Measurements from ENCODE around the gene KIR2DL3. TPM values are rescaled to one million over a fixed set of nuclear protein-coding genes. Genes with fewer than 3 reads are reported as not detected.
"Not testable (repeated sequence)": the region's sequence is repeated elsewhere in the genome, so short reads cannot be mapped to it uniquely, and the experiment has no call there.

KIR2DL3 gene
- total RNA-seq, 1 donor from 2014 or later = not detected

DNA sequence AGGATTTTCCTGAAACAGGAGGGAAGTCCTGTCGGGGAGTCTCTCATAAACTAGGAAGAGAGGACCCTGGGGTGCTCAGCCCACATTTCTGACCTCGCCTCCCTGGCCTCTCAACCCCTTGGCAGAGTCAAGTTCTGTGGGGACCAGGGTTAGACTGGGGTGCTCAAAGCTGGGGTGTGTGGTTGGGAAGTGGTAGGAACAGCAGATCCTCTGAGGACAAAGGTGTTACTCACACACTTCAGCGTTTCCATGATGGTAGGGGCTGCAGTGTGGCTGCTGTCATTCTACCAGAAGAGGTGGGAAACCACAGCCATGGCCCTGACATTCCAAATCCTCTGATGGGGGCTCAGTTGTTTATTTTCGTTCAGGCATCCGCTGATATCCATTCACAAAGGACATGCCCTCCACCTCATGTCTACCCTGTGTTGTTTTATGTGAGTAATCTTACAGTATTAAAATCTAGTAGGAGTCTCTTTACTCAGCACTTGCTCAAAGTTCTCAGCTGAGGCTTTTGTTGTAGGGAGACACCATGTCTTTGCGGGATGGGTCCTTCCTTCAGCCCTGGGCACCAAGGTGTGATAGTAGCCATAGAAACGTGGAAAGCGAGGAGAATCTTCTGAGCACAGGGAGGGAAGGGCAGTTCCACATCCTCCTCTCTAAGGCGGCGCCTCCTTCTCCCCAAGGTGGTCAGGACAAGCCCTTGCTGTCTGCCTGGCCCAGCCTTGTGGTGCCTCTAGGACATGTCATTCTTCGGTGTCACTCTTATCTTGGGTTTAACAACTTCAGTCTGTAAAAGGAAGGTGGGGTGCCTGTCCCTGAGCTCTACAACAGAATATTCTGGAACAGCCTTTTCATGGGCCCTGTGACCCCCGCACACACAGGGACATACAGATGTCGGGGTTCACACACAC lies 1.5 kb downstream of the KIR2DL3 start:
- Histone ChIP-seq H3K36me3 (no peaks in the 10 kb centered on the region), H3K4me1 (no peaks in the 10 kb centered on the region), H3K4me3 (no peak overlapping the region), H3K27me3 (no peaks in the 10 kb centered on the region), H3K9me3 (no peaks in the 10 kb centered on the region), H3K27ac (no peak overlapping the region)
- intact Hi-C loops (cut with DNase I) = no loop called here
- DNase-seq (ENCODE audit: extremely low spot score in 2 of 2) = peak in 1 of 2 donors; percentile 25
- no peak for TF ChIP-seq POLR2AphosphoS5 (IDR thresholded peaks at IDR 0.05; ENCODE audit: insufficient read depth in 1 of 2, low read depth in 1 of 2)
- TF ChIP-seq, protein P1, sequence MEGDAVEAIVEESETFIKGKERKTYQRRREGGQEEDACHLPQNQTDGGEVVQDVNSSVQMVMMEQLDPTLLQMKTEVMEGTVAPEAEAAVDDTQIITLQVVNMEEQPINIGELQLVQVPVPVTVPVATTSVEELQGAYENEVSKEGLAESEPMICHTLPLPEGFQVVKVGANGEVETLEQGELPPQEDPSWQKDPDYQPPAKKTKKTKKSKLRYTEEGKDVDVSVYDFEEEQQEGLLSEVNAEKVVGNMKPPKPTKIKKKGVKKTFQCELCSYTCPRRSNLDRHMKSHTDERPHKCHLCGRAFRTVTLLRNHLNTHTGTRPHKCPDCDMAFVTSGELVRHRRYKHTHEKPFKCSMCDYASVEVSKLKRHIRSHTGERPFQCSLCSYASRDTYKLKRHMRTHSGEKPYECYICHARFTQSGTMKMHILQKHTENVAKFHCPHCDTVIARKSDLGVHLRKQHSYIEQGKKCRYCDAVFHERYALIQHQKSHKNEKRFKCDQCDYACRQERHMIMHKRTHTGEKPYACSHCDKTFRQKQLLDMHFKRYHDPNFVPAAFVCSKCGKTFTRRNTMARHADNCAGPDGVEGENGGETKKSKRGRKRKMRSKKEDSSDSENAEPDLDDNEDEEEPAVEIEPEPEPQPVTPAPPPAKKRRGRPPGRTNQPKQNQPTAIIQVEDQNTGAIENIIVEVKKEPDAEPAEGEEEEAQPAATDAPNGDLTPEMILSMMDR (IDR thresholded peaks at IDR 0.05) = no peak
- no peak for TF ChIP-seq POLR2A (IDR thresholded peaks at IDR 0.05)

DNA sequence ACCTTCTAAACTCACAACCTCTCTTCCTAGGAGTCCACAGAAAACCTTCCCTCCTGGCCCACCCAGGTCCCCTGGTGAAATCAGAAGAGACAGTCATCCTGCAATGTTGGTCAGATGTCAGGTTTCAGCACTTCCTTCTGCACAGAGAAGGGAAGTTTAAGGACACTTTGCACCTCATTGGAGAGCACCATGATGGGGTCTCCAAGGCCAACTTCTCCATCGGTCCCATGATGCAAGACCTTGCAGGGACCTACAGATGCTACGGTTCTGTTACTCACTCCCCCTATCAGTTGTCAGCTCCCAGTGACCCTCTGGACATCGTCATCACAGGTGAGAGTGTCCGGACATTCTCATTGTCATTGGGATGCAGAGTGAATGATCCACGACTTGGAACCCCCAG lies 3.6 kb downstream of the KIR2DL3 start:
- intact Hi-C loops (cut with DNase I) = not testable (repeated sequence)

DNA sequence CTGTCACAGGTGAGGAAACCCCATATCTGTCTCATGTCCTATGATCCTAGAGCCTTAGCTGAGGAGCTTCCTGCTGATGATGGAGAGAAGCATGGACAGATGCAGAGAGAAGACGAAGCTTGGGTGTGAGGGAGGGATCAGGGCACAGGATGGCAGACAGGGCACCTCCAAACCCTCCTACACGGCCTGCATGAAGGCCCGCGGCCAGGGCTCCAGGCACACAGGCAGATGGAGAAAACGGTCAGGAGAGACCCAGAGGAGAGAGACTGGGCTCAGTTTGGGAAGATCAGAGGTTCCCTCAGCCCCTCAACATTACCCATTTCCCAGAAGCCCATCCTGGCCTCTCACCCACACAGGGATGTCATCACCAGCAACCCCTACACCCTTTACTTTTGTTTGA lies 5.8 kb downstream of the KIR2DL3 start:
- peak in 1 of 2 donors; percentile 14 for DNase-seq (ENCODE audit: extremely low spot score in 2 of 2)
- H3K27ac ChIP-seq; intact Hi-C loops (cut with DNase I); H3K4me1 ChIP-seq; H3K36me3 ChIP-seq; H3K9me3 ChIP-seq; H3K27me3 ChIP-seq; H3K4me3 ChIP-seq: not testable (repeated sequence)

More for the DNA sequence above, 3.6 kb downstream of the KIR2DL3 start:
- H3K4me1 ChIP-seq, H3K27me3 ChIP-seq, H3K27ac ChIP-seq, H3K9me3 ChIP-seq, H3K36me3 ChIP-seq, H3K4me3 ChIP-seq: not testable (repeated sequence)
- DNase-seq (ENCODE audit: extremely low spot score in 2 of 2) = peak; percentile 2 to 19

DNA sequence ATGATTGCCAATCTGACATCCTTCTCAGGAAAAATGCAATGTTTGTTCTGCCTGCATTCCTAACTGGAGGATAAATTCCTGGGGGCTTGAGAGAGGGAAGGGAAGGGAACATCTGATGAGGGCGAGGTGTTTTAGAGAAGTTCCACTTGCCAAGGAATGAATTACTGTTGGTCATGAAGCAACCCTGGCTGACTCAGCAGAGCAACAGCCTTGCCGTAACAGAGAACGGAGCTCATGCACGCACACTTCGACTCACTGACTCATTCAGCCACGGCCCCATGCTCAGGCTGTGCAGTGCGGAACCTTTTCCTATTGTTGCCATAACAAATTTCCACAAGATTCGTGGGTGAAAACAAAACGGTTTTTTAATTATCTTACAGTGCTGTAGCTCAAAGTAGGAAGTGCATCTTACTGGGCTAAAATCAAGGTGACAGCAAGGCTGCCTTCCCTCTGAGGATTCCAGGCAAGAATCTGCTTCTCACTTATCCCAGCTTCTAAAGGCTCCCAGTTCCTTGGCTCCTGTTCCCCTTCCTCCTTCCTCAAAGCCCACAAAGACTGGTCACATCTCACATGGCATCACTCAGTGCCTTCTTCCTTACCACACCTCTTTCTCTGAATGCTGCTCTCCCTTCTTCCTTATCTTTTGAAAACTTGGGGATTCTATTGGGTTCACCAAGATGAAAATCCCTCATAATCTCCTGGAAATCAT lies 9.5 kb downstream of the KIR2DL3 start:
- intact Hi-C loops (cut with DNase I); H3K27me3 ChIP-seq; H3K4me3 ChIP-seq: not testable (repeated sequence)

DNA sequence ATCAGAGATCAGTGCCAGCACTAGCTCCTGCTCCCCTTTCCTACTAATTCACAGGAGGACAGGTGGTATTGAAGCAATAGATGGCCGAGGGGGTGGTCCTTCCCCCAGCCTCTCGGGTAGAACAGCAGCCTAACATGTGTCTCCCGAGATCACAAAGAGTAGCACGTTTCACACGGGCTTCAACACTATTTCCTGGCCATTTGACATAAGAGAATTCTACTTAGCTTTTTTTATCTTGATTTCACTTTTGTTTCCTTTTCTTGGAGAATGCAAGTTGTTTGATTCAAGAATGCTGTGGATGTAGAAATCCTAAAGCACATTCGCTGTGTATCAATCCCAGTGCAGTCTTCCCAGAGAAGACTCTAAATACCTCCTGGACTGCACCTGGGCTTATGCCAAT lies 12.0 kb downstream of the KIR2DL3 start:
- H3K27ac ChIP-seq; H3K27me3 ChIP-seq; intact Hi-C loops (cut with DNase I); H3K4me3 ChIP-seq; DNase-seq (ENCODE audit: extremely low spot score in 2 of 2); H3K36me3 ChIP-seq; H3K9me3 ChIP-seq; H3K4me1 ChIP-seq: not testable (repeated sequence)

More for the DNA sequence above, 9.5 kb downstream of the KIR2DL3 start:
- not testable (repeated sequence) for H3K9me3 ChIP-seq; H3K36me3 ChIP-seq; H3K27ac ChIP-seq; DNase-seq (ENCODE audit: extremely low spot score in 2 of 2); H3K4me1 ChIP-seq

DNA sequence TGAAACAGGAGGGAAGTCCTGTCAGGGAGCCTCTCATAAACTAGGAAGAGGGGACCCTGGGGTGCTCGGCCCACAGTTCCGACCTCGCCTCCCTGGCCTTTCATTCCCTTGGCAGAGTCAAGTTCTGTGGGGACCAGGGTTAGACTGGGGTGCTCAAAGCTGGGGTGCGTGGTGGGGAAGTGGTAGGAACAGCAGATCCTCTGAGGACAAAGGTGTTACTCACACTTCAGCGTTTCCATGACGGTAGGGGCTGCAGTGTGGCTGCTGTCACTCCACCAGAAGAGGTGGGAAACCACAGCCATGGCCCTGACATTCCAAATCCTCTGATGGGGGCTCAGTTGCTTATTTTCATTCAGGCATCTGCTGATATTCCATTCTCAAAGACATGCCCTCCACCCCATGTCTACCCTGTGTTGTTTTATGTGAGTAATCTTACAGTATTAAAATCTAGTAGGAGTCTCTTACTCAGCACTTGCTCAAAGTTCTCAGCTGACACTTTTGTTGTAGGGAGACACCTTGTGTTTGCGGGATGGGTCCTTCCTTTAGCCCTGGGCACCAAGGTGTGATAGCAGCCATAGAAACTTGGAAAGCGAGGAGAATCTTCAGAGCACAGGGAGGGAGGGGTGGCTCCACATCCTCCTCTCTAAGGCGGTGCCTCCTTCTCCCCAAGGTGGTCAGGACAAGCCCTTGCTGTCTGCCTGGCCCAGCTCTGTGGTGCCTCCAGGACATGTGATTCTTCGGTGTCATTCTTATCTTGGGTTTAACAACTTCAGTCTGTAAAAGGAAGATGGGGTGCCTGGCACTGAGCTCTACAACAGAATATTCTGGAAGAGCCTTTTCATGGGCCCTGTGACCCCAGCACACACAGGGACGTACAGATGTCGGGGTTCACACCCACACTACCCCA lies 18.1 kb downstream of the KIR2DL3 start:
- intact Hi-C loops (cut with DNase I); H3K9me3 ChIP-seq; DNase-seq (ENCODE audit: extremely low spot score in 2 of 2); H3K4me1 ChIP-seq; H3K27ac ChIP-seq; H3K36me3 ChIP-seq; H3K4me3 ChIP-seq; H3K27me3 ChIP-seq: not testable (repeated sequence)

DNA sequence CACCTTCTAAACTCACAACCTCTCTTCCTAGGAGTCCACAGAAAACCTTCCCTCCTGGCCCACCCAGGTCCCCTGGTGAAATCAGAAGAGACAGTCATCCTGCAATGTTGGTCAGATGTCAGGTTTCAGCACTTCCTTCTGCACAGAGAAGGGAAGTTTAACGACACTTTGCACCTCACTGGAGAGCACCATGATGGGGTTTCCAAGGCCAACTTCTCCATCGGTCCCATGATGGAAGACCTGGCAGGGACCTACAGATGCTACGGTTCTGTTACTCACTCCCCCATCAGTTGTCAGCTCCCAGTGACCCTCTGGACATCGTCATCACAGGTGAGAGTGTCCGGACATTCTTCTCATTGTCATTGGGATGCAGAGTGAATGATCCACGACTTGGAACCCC lies 20.3 kb downstream of the KIR2DL3 start:
- H3K9me3 ChIP-seq; H3K36me3 ChIP-seq; H3K4me1 ChIP-seq; DNase-seq (ENCODE audit: extremely low spot score in 2 of 2); H3K27ac ChIP-seq; H3K27me3 ChIP-seq; H3K4me3 ChIP-seq; intact Hi-C loops (cut with DNase I): not testable (repeated sequence)

DNA sequence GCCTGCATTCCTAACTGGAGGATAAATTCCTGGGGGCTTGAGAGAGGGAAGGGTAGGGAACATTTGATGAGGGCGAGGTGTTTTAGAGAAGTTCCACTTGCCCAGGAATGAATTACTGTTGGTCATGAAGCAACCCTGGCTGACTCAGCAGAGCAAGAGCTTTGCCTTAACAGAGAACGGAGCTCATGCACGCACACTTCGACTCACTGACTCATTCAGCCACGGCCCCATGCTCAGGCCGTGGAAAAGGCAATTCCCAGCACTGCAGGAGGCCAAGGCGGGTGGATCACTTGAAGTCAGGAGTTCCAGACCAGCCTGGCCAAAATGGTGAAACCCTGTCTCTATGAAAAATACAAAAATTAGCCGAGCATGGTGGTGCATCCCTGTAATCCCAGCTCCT lies 25.9 kb downstream of the KIR2DL3 start:
- H3K27ac ChIP-seq; DNase-seq (ENCODE audit: extremely low spot score in 2 of 2); intact Hi-C loops (cut with DNase I); H3K9me3 ChIP-seq; H3K4me1 ChIP-seq; H3K27me3 ChIP-seq; H3K36me3 ChIP-seq; H3K4me3 ChIP-seq: not testable (repeated sequence)

DNA sequence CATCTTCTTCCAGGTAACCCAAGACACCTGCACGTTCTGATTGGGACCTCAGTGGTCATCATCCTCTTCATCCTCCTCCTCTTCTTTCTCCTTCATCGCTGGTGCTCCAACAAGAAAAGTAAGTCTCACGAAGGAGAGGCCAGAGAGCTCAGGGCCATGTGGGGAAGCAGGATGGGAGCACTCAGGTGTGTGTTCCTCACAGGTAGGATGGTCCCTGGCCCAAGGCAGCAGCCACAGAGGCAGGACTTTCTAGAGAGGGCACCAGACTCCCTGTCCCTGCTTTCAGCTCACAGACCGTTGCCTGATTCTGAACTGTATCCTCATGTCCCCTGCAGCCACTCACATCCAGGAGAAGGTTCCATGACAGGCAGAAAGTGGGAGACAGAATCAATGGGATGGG lies 28.2 kb downstream of the KIR2DL3 start:
- H3K27me3 ChIP-seq; H3K36me3 ChIP-seq; H3K4me1 ChIP-seq; H3K27ac ChIP-seq; H3K9me3 ChIP-seq; DNase-seq (ENCODE audit: extremely low spot score in 2 of 2); intact Hi-C loops (cut with DNase I); H3K4me3 ChIP-seq: not testable (repeated sequence)

DNA sequence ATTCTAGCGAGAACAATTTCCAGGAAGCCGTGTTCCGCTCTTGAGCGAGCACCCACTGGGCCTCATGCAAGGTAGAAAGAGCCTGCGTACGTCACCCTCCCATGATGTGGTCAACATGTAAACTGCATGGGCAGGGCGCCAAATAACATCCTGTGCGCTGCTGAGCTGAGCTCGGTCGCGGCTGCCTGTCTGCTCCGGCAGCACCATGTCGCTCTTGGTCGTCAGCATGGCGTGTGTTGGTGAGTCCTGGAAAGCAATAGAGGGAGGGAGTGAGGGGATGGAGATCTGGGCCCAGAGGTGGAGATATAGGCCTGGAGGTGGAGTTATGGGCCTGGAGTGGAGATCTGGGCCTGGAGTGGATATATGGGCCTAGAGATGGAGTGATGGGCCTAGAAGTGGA lies 31.3 kb downstream of the KIR2DL3 start, which contains the start of gene KIR2DL1:
Gene KIR2DL1 (plus strand): TSS at position 148 of the 400 bp plus-strand sequence. CDS start 58 bp downstream, at position 206.
- DNase-seq (ENCODE audit: extremely low spot score in 2 of 2); H3K9me3 ChIP-seq; H3K27me3 ChIP-seq; H3K27ac ChIP-seq; intact Hi-C loops (cut with DNase I); H3K36me3 ChIP-seq; H3K4me1 ChIP-seq; H3K4me3 ChIP-seq: not testable (repeated sequence)

DNA sequence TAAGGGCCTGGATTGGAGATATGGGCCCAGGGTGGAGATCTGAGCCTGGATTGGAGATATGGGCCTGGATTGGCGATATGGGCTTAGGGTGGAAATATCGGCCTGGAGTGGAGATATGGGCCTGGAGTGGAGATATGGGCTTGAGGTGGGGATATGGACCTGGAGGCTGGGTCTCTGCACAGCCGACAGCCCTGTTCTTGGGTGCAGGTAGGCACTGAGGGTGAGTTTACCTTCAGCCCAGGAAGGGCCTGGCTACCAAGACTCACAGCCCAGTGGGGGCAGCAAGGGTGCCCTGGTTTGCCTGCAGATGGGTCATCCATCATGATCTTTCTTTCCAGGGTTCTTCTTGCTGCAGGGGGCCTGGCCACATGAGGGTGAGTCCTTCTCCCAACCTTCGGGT lies 32.2 kb downstream of the KIR2DL3 start:
- H3K9me3 ChIP-seq; H3K27me3 ChIP-seq; DNase-seq (ENCODE audit: extremely low spot score in 2 of 2); H3K27ac ChIP-seq; H3K4me1 ChIP-seq; H3K36me3 ChIP-seq; H3K4me3 ChIP-seq; intact Hi-C loops (cut with DNase I): not testable (repeated sequence)
